C1 segment of cervical spinal cord (tissue), 14 donors: ENCODE data around the gene MAPKAP1.

Experiments used
- DNase-seq, 14 donors: peaks; one replicate each; lab custom pipeline; 2025; lab: John Stamatoyannopoulos, UW

MAPKAP1 gene

GRCh38 chr9:125644819-125645507 is 62.0 kb downstream of the MAPKAP1 start:
- no peak for DNase-seq

- no peak for DNase-seq
These were observed 64.7 kb downstream of the MAPKAP1 start for GRCh38 chr9:125642311-125642710.

- DNase-seq = no peak
These were observed 68.0 kb downstream of the MAPKAP1 start for GRCh38 chr9:125639057-125639456.

- DNase-seq = no peak
These were observed 68.6 kb downstream of the MAPKAP1 start for GRCh38 chr9:125638239-125639045.

- DNase-seq = no peak
These were observed 69.8 kb downstream of the MAPKAP1 start for GRCh38 chr9:125637241-125637640.

- DNase-seq = no peak
These were observed 71.1 kb downstream of the MAPKAP1 start for GRCh38 chr9:125635888-125636287.

- DNase-seq = no peak
These were observed 72.8 kb downstream of the MAPKAP1 start for GRCh38 chr9:125634040-125634717.

- no peak for DNase-seq
These were observed 73.8 kb downstream of the MAPKAP1 start for GRCh38 chr9:125633116-125633745.

GRCh38 chr9:125632321-125633115 is 74.5 kb downstream of the MAPKAP1 start:
- DNase-seq = no peak

GRCh38 chr9:125631391-125632085 is 75.5 kb downstream of the MAPKAP1 start:
- no peak for DNase-seq

- no peak for DNase-seq
These were observed 76.6 kb downstream of the MAPKAP1 start for GRCh38 chr9:125630436-125630835.

- no peak for DNase-seq
These were observed 77.6 kb downstream of the MAPKAP1 start for GRCh38 chr9:125629446-125629845.

GRCh38 chr9:125626187-125626586 is 80.8 kb downstream of the MAPKAP1 start:
- DNase-seq = no peak

- no peak for DNase-seq
These were observed 85.8 kb downstream of the MAPKAP1 start for GRCh38 chr9:125621170-125621569.

GRCh38 chr9:125620216-125620615 is 86.8 kb downstream of the MAPKAP1 start:
- no peak for DNase-seq

- DNase-seq = no peak
These were observed 89.9 kb downstream of the MAPKAP1 start for GRCh38 chr9:125617087-125617486.

GRCh38 chr9:125613141-125613540 is 93.9 kb downstream of the MAPKAP1 start:
- DNase-seq = no peak

GRCh38 chr9:125612616-125613015 is 94.4 kb downstream of the MAPKAP1 start:
- DNase-seq = no peak

- no peak for DNase-seq
These were observed 95.8 kb downstream of the MAPKAP1 start for GRCh38 chr9:125611121-125611765.

GRCh38 chr9:125609744-125610143 is 97.3 kb downstream of the MAPKAP1 start:
- DNase-seq = no peak
